GM10266 (cell line): ENCODE measurements around the gene DGAT2.

Experiments used
- DNase-seq: peaks from one replicate; pipeline ENCODE4 v3.0.0; 2012; ENCODE audit errors: extremely low spot score
- TF ChIP-seq, protein P1 (sequence below): IDR thresholded peaks from 2 replicates; pipeline ENCODE4 v1.5.1; 2012; ENCODE audit warnings: mild to moderate bottlenecking, low read depth; ENCODE audit not compliant: control insufficient read depth, insufficient read depth; ENCODE audit errors: missing control alignments

DGAT2 gene

DNA sequence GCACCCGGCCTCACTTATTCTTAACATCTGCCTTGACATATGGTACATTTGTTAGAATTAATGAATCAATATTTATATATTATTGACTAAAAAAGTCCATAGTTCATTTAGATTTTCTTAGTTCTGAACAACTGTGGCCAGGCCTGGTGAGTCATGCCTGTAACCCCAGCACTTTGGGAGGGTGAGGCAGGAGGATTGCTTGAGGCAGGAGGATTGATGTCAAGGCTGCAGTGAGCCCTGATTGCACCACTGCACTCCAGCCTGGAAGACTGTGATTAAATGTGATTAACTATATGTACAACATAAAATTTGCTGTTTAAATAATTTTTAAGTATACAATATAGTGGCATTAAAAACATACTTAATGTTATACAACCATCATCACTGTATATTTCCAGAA lies 52.1 kb downstream of the DGAT2 start:
- no peak for DNase-seq
- TF ChIP-seq, protein P1, sequence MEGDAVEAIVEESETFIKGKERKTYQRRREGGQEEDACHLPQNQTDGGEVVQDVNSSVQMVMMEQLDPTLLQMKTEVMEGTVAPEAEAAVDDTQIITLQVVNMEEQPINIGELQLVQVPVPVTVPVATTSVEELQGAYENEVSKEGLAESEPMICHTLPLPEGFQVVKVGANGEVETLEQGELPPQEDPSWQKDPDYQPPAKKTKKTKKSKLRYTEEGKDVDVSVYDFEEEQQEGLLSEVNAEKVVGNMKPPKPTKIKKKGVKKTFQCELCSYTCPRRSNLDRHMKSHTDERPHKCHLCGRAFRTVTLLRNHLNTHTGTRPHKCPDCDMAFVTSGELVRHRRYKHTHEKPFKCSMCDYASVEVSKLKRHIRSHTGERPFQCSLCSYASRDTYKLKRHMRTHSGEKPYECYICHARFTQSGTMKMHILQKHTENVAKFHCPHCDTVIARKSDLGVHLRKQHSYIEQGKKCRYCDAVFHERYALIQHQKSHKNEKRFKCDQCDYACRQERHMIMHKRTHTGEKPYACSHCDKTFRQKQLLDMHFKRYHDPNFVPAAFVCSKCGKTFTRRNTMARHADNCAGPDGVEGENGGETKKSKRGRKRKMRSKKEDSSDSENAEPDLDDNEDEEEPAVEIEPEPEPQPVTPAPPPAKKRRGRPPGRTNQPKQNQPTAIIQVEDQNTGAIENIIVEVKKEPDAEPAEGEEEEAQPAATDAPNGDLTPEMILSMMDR = no peak

DNA sequence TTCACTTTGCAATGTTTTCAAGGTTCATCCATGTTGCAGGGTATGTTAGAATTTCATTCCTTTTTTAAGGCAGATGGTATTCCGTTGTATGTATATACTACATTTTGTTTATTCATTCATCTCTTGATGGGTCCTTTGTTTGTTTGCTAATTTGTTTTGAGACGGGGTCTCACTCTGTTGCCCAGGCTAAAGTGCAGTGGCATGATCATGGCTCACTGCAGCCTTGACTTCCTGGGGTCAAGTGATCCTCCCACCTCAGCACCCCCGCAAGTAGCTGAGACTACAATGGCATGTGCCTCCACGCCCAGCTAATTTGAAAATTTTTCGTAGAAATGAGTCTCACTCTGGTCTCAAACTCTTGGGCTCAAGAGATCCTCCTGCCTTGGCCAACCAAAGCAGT lies 52.6 kb downstream of the DGAT2 start:
- TF ChIP-seq, protein P1 = no peak
- no peak for DNase-seq

DNA sequence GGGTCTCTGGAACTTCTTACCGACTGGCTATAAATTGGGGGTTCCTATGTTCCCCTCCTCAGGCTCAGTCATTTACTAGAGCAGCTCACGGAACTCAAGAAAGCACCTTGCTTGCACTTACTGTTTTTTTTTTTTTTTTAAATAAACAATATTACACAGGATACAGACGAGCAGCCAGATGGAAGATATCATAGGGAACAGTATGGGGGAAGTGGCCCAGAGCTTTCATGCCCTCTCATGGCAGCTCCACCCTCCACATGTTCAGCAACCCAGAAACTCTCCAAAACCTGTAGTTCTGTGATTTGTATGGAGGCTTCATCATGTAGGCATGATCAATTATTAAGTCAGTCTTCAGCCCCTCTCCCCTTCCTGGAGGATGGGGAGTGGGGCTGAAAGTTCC lies 54.0 kb downstream of the DGAT2 start:
- no peak for DNase-seq
- TF ChIP-seq, protein P1 = no peak

DNA sequence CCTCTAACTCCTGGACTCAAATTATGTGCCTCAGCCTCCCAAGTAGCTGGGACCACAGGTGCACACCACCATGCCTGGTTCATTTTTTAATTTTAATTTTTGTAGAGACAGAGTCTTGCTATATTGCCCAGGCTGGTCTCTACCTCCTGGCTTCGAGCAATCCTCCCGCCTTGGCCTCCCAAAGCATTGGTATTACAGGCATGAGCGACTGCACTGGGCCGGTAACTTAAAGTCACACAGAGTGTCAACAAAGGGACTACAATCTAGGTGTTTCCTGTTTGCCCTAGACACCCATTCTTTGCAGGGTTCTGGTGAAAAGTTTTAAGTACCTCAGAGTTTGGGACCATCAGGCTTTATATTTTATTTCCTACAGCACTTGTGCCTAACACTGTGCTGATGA lies 54.8 kb downstream of the DGAT2 start:
- TF ChIP-seq, protein P1 = no peak
- no peak for DNase-seq

DNA sequence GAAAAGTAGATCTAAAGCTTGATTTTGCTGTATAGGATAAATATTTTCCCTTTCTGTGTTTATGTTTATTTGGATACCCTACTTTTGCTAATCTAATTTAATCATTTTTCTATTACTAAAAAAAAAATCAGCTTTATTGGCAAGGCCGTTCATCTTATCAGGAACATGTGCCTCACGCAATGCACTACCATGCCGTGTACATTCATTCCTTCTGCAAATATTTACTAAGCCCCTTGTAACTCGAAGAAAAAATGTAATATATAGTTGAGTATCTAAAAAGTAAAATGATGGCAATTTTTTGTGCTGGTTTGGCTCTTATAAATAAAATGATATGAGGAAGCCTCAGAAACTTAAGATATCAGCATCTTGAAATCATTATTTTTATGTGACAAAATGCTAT lies 55.4 kb downstream of the DGAT2 start:
- TF ChIP-seq, protein P1 = no peak
- DNase-seq = no peak

DNA sequence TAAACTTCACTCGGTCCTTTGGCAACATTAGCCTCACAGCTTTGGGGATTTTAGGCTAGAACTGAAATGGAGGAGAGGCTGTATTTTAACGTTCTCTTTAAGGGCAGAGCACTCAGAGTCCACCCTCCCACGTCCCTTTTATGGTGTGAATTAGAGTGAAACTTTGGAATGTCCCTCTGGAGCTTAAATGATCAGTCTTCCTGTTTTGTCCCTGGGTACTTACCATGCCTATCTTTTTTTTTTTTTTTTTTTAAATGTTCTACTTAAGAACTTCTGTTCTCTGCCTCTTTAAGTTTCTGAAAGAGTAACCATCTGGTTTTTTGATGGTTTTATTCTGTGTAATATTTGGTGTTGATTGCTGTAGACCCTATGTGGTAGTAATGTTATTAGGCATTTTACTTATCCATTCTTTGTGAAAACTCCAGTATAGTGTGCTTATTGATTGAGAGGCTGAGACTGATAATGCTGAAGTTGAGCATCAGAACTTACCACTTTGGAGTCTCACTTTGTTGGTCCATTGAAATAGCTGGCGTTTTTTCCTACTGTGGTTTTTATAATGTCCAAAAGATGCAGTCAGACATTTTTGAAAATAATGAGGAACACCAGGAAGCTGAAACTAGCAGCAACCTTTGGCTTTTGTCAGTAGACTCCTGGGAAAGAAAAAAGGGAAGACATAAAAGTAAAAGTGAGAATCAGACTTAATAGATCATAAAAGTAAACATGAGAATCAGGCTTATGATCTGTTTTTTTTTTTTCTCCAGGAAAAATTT lies 58.1 kb downstream of the DGAT2 start:
- DNase-seq = no peak
- TF ChIP-seq, protein P1 = no peak

DNA sequence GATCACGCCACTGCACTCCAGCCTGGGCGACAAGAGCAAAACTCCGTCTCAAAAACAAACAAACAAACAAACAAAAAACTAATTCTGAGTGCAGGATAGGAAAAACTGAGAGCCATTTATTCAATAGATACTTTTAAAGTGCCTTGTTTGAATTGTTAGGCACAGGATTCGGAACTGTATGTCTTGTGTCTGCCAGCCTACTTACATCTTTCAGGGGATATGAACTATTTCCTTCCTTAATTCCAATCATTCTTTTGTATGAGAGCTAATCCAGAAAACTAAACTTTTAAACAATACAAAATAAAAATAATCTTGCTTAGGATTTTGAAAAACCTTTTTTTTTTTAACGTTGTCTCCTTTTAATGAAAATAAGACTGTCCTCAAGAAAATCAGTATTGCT lies 59.0 kb downstream of the DGAT2 start:
- TF ChIP-seq, protein P1 = no peak
- DNase-seq = no peak
